ENCODE data around the gene LACRT.

GRCh38 chr12:54678131-54678530 lies 43.4 kb upstream of the LACRT start:
- TF ChIP-seq CTCF (IDR thresholded peaks at IDR 0.05) (no peak), EP300 (IDR thresholded peaks at IDR 0.05) (no peak), POLR2AphosphoS5 (IDR thresholded peaks at IDR 0.05) (no peak)

Measured in sigmoid colon (tissue), 4 donors.